GM13976 (cell line): ENCODE measurements around the gene SRCIN1.

ENCODE experiments used
- DNase-seq: peaks from one replicate; pipeline ENCODE4 v3.0.0; 2012; ENCODE audit warnings: low spot score
- in situ Hi-C: fragments of 300-500 bp; cut with MboI; formaldehyde crosslinking; loops from one replicate; pipeline ENCODE4 v1.12.0; 2022; ENCODE audit warnings: low sequenced_read_pairs, mixed read lengths, inconsistent platforms; ENCODE audit not compliant: unreplicated experiment
- TF ChIP-seq, protein P1 (sequence below): IDR thresholded peaks from 2 replicates; pipeline ENCODE4 v1.5.1; 2012; ENCODE audit warnings: borderline replicate concordance, mild to moderate bottlenecking; ENCODE audit not compliant: insufficient read depth; ENCODE audit errors: extremely low read depth, missing control alignments, control extremely low read depth

SRCIN1 gene

DNA sequence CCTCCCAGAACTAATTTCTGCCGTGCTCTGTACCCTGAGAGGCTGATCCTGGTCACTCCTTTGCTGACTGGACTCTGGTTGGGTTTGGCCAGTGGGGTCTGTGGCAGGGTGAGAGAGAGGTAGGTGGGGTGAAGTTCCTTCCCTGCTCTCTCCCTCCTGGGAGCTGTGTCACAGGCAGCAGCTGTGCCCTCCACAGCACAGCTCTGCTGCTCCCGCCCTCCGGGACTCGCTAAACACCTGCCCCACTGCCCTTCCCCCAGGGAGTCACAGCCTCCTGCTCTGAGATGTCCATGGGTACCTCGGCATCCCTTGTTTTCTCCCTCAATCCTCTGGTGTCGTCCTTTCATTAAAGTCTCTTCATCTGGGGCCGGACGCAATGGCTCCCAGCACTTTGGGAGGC, 66.4 kb downstream of the SRCIN1 start:
- in situ Hi-C loops, result no loop called here
- DNase-seq, result no peak
- TF ChIP-seq, protein P1, sequence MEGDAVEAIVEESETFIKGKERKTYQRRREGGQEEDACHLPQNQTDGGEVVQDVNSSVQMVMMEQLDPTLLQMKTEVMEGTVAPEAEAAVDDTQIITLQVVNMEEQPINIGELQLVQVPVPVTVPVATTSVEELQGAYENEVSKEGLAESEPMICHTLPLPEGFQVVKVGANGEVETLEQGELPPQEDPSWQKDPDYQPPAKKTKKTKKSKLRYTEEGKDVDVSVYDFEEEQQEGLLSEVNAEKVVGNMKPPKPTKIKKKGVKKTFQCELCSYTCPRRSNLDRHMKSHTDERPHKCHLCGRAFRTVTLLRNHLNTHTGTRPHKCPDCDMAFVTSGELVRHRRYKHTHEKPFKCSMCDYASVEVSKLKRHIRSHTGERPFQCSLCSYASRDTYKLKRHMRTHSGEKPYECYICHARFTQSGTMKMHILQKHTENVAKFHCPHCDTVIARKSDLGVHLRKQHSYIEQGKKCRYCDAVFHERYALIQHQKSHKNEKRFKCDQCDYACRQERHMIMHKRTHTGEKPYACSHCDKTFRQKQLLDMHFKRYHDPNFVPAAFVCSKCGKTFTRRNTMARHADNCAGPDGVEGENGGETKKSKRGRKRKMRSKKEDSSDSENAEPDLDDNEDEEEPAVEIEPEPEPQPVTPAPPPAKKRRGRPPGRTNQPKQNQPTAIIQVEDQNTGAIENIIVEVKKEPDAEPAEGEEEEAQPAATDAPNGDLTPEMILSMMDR, result no peak

DNA sequence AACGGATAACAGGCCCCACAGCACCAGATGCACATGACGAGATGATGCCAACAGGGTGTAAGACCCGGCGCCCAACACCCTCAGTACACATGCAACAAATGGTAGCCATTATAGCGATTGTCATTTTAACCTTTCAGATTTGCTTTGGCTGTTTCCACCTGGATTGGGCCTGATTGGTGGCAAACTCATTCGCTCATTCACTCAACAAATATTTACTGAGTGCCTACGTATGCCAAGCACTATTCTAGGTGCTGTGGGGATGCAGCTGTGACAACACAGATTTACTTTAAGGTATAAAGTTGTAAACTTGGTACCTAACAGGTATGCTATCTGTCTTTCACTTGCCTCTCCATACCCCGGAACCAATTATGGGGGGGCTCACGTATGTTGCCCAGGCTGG, 66.8 kb downstream of the SRCIN1 start:
- DNase-seq, result no peak
- in situ Hi-C loops, result no loop called here
- TF ChIP-seq, protein P1, result no peak

DNA sequence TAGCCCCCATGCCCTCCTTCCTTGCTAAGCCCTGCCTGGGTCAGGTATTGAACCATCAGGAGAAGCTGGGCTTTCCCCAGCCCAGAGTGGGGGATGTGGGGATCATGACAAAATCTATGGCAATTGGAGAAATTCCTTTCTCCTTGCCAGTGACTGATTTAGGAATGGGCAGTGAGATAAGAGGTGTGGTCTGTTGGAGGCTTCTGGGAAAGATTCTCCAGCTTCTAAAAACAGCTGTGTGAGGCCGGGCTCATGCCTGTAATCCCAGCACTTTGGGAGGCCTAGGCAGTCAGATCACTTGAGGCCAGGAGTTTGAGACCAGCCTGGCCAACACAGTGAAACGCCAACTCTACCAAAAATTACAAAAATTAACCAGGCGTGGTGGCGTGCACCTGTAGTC, 69.1 kb downstream of the SRCIN1 start:
- in situ Hi-C loops, result no loop called here
- TF ChIP-seq, protein P1, result no peak
- no peak for DNase-seq

DNA sequence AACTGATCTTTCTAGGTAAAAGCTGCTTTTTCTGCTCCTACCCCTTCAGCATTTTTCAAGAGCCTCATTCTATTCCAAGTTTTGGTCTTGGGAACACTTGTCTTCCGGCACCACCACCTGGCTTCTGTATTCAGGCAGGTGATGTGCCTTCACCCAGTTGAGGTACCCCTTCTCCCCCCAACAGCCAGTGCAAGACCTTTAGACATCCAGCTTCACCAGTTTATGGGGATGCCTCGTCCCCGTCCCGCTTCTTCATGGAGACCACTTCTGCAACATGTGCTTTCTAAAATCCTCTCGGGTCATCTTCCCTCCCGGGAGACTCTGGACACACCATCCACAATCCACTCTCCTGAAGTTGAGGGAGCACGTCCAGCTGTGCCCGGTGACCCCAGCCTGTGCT, 69.9 kb downstream of the SRCIN1 start:
- in situ Hi-C loops, result no loop called here
- DNase-seq, result no peak
- TF ChIP-seq, protein P1, result no peak

DNA sequence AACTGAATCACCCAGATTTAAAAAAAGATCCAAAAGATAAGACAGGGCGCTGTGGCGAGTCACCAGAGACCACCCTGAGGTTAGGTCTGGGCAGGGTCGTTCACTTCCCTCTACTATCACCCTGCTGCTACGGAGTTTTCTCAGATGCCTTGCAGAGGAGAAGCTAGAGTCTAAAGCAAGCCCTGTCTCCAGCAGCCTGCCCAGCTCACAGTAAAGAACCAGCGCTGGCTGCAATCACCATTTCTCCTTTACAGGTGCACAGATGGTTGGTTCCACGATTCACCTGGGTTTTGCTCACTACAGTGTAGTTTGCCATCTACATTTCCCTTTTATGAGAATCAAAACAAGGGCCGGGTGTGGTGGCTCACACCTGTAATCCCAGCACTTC, 71.3 kb downstream of the SRCIN1 start:
- no peak for DNase-seq
- TF ChIP-seq, protein P1, result no peak
- in situ Hi-C loops, result no loop called here

DNA sequence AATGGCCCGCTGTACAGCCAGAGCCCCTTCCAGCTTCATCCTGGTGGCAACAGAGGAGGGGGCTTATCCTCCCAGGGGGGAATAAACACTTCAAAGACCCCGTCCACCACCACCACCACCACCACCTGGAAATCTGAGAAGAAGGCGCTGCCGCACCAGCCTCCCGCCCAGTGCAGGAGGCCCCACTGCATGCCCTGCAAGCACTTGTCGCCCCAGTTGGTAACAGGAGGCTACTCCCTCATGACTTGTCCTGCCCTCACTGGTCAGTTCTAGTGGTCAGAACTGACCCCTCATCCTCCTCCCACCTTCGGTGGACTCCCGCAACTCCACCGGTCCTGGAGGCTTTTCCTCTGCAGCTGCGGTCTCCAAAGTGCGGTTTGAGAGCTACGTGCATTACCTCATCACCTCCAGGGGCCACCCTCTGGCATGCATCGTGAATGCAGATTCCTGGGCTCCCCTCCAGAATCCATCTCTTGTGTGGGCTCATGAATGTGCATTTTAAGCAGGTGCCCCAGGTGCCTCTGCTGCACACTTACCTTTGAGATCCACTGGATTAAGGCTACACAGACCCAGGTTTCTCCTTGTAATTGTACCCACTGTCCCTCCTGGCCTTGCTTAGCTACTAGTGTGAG, 71.8 kb downstream of the SRCIN1 start:
- TF ChIP-seq, protein P1, result no peak
- DNase-seq, result no peak
- in situ Hi-C loops, result no loop called here
